Type B pancreatic cell (in vitro differentiated cells): ENCODE data around the gene STRADA. TPM values are rescaled to one million over a fixed set of nuclear protein-coding genes. Genes with fewer than 3 reads are reported as not detected.
"Not testable (repeated sequence)": the region's sequence is repeated elsewhere in the genome, so short reads cannot be mapped to it uniquely, and the experiment has no call there.

ENCODE experiments used
- DNase-seq: peaks from one replicate; pipeline ENCODE4 v3.0.0; 2021; ENCODE audit warnings: mixed read lengths; ENCODE audit not compliant: unreplicated experiment; ENCODE audit errors: extremely low spot score
- H3K27ac Mint-ChIP-seq: 2 replicates; pipeline ENCODE4 v1.8.0; 2021; ENCODE audit warnings: mild to moderate bottlenecking, mixed read lengths
- H3K27me3 Mint-ChIP-seq: 2 replicates; pipeline ENCODE4 v1.8.0; 2021; ENCODE audit warnings: mixed read lengths
- H3K36me3 Mint-ChIP-seq: 2 replicates; pipeline ENCODE4 v1.8.0; 2021; ENCODE audit warnings: mixed read lengths
- H3K4me1 Mint-ChIP-seq: one replicate; pipeline ENCODE4 v1.8.0; 2021; ENCODE audit warnings: mixed read lengths; ENCODE audit not compliant: unreplicated experiment
- H3K4me3 Mint-ChIP-seq: 2 replicates; pipeline ENCODE4 v1.8.0; 2021; ENCODE audit warnings: mild to moderate bottlenecking, mixed read lengths
- H3K9me3 Mint-ChIP-seq: 2 replicates; pipeline ENCODE4 v1.8.0; 2021; ENCODE audit warnings: mixed read lengths
- CTCF ChIP-seq: fragments of 200-600 bp; sonication (generic); conservative IDR thresholded peaks from 2 replicates; pipeline ENCODE4 v1.5.0; 2021; ENCODE audit warnings: antibody characterized with exemption, mild to moderate bottlenecking
- total RNA-seq: library from RNA; stranded (reverse); gene quantifications from 2 replicates; pipeline ENCODE4 v1.2.1, GENCODE V29; 2021; ENCODE audit warnings: low replicate concordance

The STRADA gene
- total RNA-seq, 1 donor from 2014 or later: 43.9 TPM

DNA sequence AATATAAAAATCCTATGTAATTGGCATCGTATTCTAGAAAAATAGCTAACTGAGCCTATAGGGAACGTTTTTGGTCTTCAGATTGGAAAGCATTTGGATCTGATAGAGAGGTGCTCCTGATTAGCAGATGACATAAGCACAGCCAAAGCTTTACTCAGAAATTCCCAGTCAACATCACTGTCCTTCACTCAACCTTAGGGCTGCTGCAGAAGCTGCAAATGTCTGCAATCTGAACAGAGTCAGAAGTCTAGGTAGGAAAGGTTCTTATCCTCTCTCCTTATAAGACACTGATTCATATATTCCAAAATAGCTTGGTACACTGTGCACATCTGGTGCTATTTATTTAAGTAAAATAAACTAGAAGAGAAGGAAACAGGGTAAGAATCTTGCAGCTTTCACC, 19.2 kb downstream of the STRADA start:
- peaks cover 7% of the 10 kb centered on the region for H3K4me1 Mint-ChIP-seq
- no peak for DNase-seq
- no peak for TF ChIP-seq CTCF

DNA sequence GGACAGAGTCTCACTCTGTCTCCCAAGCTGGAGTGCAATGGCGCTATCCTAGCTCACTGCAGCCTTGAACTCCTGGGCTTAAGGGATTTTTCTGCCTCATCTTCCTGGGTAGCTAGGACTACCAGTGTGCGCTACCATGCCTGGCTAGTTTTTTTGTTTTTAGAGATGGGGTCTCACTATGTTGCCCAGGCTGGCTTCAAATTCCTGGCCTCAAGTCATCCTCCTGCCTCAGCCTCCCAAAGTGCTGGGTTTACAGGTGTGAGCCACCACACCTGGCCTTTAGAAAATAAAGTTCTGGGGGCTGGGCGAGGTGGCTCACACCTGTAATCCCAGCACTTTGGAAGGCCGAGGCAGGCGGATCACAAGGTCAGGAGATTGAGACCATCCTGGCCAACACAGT, 21.4 kb downstream of the STRADA start:
- H3K27ac Mint-ChIP-seq, DNase-seq: not testable (repeated sequence)

More for the DNA sequence above, 19.2 kb downstream of the STRADA start:
- Mint-ChIP-seq H3K27me3 (no peaks in the 10 kb centered on the region), H3K9me3 (no peaks in the 10 kb centered on the region), H3K4me3 (no peak overlapping the region), H3K27ac (no peak overlapping the region), H3K36me3 (peaks cover 7% of the 10 kb centered on the region)

GRCh38 chr17:63718988-63719387, 22.6 kb downstream of the STRADA start:
- H3K4me3 Mint-ChIP-seq: no peak overlapping the region
- no peak for DNase-seq
- H3K9me3 Mint-ChIP-seq: no peaks in the 10 kb centered on the region
- no peak overlapping the region for H3K27ac Mint-ChIP-seq
- no peak for TF ChIP-seq CTCF
- H3K36me3 Mint-ChIP-seq: no peaks in the 10 kb centered on the region
- no peaks in the 10 kb centered on the region for H3K27me3 Mint-ChIP-seq
- peaks cover 10% of the 10 kb centered on the region for H3K4me1 Mint-ChIP-seq

More for the DNA sequence above, 21.4 kb downstream of the STRADA start:
- H3K4me1 Mint-ChIP-seq: peaks cover 10% of the 10 kb centered on the region
- not testable (repeated sequence) for H3K27me3 Mint-ChIP-seq, H3K4me3 Mint-ChIP-seq, H3K9me3 Mint-ChIP-seq, H3K36me3 Mint-ChIP-seq

- H3K27me3 Mint-ChIP-seq: no peaks in the 10 kb centered on the region
- peaks cover 4% of the 10 kb centered on the region for H3K4me1 Mint-ChIP-seq
- DNase-seq: no peak
- no peaks in the 10 kb centered on the region for H3K36me3 Mint-ChIP-seq
- no peaks in the 10 kb centered on the region for H3K9me3 Mint-ChIP-seq
- no peak for TF ChIP-seq CTCF
- H3K4me3 Mint-ChIP-seq: no peak overlapping the region
- H3K27ac Mint-ChIP-seq: no peak overlapping the region
Observed at GRCh38 chr17:63716426-63716825, 25.2 kb downstream of the STRADA start.

GRCh38 chr17:63714550-63715277, 26.9 kb downstream of the STRADA start:
- H3K27ac Mint-ChIP-seq: no peak overlapping the region
- H3K27me3 Mint-ChIP-seq: no peaks in the 10 kb centered on the region
- H3K4me3 Mint-ChIP-seq: no peak overlapping the region
- no peak for DNase-seq
- no peaks in the 10 kb centered on the region for H3K9me3 Mint-ChIP-seq
- no peak for TF ChIP-seq CTCF
- H3K36me3 Mint-ChIP-seq: no peaks in the 10 kb centered on the region
- peaks cover 4% of the 10 kb centered on the region for H3K4me1 Mint-ChIP-seq

GRCh38 chr17:63709110-63709509, 32.5 kb downstream of the STRADA start:
- no peak overlapping the region for H3K27ac Mint-ChIP-seq
- no peaks in the 10 kb centered on the region for H3K27me3 Mint-ChIP-seq
- H3K4me3 Mint-ChIP-seq: no peak overlapping the region
- peaks cover 4% of the 10 kb centered on the region for H3K4me1 Mint-ChIP-seq
- no peaks in the 10 kb centered on the region for H3K9me3 Mint-ChIP-seq
- no peak for TF ChIP-seq CTCF
- H3K36me3 Mint-ChIP-seq: peaks cover 8% of the 10 kb centered on the region
- no peak for DNase-seq
